OCI-LY7 (cell line): ENCODE results near the gene SLC39A12. TPM values are rescaled to one million over a fixed set of nuclear protein-coding genes. Genes with fewer than 3 reads are reported as not detected.

Experiments
- BruUV-seq: library from RNA; stranded (reverse); fragments of 400-500 nt; replicated peaks from 2 replicates; lab custom pipeline; 2021; lab: Mats Ljungman, UMichigan
- CTCF ChIA-PET: fragments of 300-600 bp; sonication (Branson Sonifier 250); formaldehyde crosslinking; loops from one replicate; lab custom pipeline; 2022; ENCODE audit warnings: antibody characterized with exemption; ENCODE audit not compliant: unreplicated experiment; lab: Charles Lee
- POLR2A ChIA-PET: fragments of 300-600 bp; sonication (Branson Sonifier 250); formaldehyde crosslinking; loops from one replicate; lab custom pipeline; 2022; ENCODE audit warnings: antibody characterized with exemption; lab: Charles Lee
- DNase-seq: peaks from one replicate; pipeline ENCODE4 v3.0.0-alpha.2; 2015; ENCODE audit warnings: low spot score
- H2AFZ ChIP-seq: fragments of 200-600 bp; sonication (generic), shearing (Covaris generic); 2 replicates; pipeline ENCODE4 v1.6.1; 2014; ENCODE audit warnings: mild to moderate bottlenecking, antibody characterized with exemption, low read length, moderate library complexity
- H3K27ac ChIP-seq: fragments of 200-600 bp; sonication (generic); 2 replicates; pipeline ENCODE4 v1.5.1; 2014; ENCODE audit warnings: mixed run types, low read depth, mild to moderate bottlenecking, moderate library complexity, low read length, inconsistent platforms; ENCODE audit not compliant: poor library complexity, severe bottlenecking
- H3K36me3 ChIP-seq: fragments of 200-600 bp; sonication (generic); 2 replicates; pipeline ENCODE4 v1.6.1; 2014; ENCODE audit warnings: mild to moderate bottlenecking, antibody characterized with exemption, low read length, moderate library complexity, mixed read lengths; ENCODE audit not compliant: insufficient read depth
- H3K4me1 ChIP-seq: fragments of 200-600 bp; sonication (generic); 2 replicates; pipeline ENCODE4 v1.5.1; 2014; ENCODE audit warnings: mild to moderate bottlenecking, low read length; ENCODE audit not compliant: insufficient read depth, poor library complexity, severe bottlenecking
- H3K4me2 ChIP-seq: fragments of 200-600 bp; sonication (generic); 2 replicates; pipeline ENCODE4 v1.6.1; 2014; ENCODE audit warnings: mild to moderate bottlenecking, low read length
- H3K4me3 ChIP-seq: fragments of 200-600 bp; sonication (generic); 2 replicates; pipeline ENCODE4 v1.5.1; 2014; ENCODE audit warnings: mild to moderate bottlenecking, low read depth, low read length; ENCODE audit not compliant: poor library complexity, severe bottlenecking
- H3K79me2 ChIP-seq: fragments of 200-600 bp; sonication (generic); 2 replicates; pipeline ENCODE4 v1.6.1; 2016; ENCODE audit warnings: low read depth, mild to moderate bottlenecking, low read length, moderate library complexity, mixed read lengths; ENCODE audit not compliant: insufficient read depth
- H3K9me2 ChIP-seq: fragments of 200-600 bp; sonication (generic); 2 replicates; pipeline ENCODE4 v1.6.1; 2016; ENCODE audit warnings: mild to moderate bottlenecking, low read length, mixed read lengths; ENCODE audit not compliant: insufficient read depth
- H3K9me3 ChIP-seq: fragments of 200-600 bp; sonication (generic); 2 replicates; pipeline ENCODE4 v1.6.1; 2014; ENCODE audit warnings: mild to moderate bottlenecking, mixed run types, low read length, mixed read lengths
- H4K20me1 ChIP-seq: fragments of 200-600 bp; sonication (generic); 2 replicates; pipeline ENCODE4 v1.6.1; 2014; ENCODE audit warnings: mild to moderate bottlenecking, antibody characterized with exemption, low read length, moderate library complexity, mixed read lengths; ENCODE audit not compliant: insufficient read depth
- CTCF ChIP-seq: fragments of 200-600 bp; sonication (generic); conservative IDR thresholded peaks from 2 replicates; pipeline ENCODE4 v1.5.1; 2014; ENCODE audit warnings: mild to moderate bottlenecking, antibody characterized with exemption, low read length, moderate library complexity, mixed read lengths
- EZH2phosphoT487 ChIP-seq: fragments of 200-600 bp; sonication (generic); IDR thresholded peaks from 2 replicates; pipeline ENCODE4 v1.6.1; 2018; ENCODE audit warnings: low read depth, borderline replicate concordance, mild to moderate bottlenecking, mixed run types, antibody characterized with exemption, low read length, moderate library complexity, mixed read lengths
- intact Hi-C: fragments of 100-400 bp; cut with micrococcal nuclease; formaldehyde crosslinking; loops from one replicate; pipeline ENCODE4 v1.10.0; 2022; ENCODE audit not compliant: unreplicated experiment
- total RNA-seq, 2 experiments: library from RNA; depleted of rRNA in 1 of 2; stranded (reverse); fragments of >200 nt in 1 of 2; shearing (Covaris generic) in 1 of 2; gene quantifications; 2 replicates each; pipeline ENCODE4 v1.2.3, GENCODE V29; 2014 to 2022

The SLC39A12 gene
- total RNA-seq, 2 experiments from 2014 or later, result not detected

GRCh38 chr10:17915181-17915580 is 36.5 kb upstream of the SLC39A12 start:
- TF ChIP-seq EZH2phosphoT487 (no peak), CTCF (no peak)
- BruUV-seq, result no TSS peak
- no peaks in the 10 kb centered on the region for H3K79me2 ChIP-seq
- H3K36me3 ChIP-seq, result no peaks in the 10 kb centered on the region
- H4K20me1 ChIP-seq, result no peaks in the 10 kb centered on the region
- H3K4me2 ChIP-seq, result no peak overlapping the region
- intact Hi-C loops, result no loop called here
- H3K4me1 ChIP-seq, result no peaks in the 10 kb centered on the region
- no peaks in the 10 kb centered on the region for H3K9me3 ChIP-seq
- no peaks in the 10 kb centered on the region for H3K9me2 ChIP-seq
- no peak for DNase-seq
- H3K27ac ChIP-seq, result no peak overlapping the region
- no peak overlapping the region for H3K4me3 ChIP-seq
- ChIA-PET POLR2A (no interaction called here), CTCF (no interaction called here)
- H2AFZ ChIP-seq, result no peak overlapping the region

GRCh38 chr10:17918187-17918903 is 33.4 kb upstream of the SLC39A12 start:
- H3K27ac ChIP-seq, result no peak overlapping the region
- DNase-seq, result no peak
- no peaks in the 10 kb centered on the region for H4K20me1 ChIP-seq
- TF ChIP-seq EZH2phosphoT487, result no peak
- no peak for TF ChIP-seq CTCF
- no peaks in the 10 kb centered on the region for H3K36me3 ChIP-seq
- H3K9me2 ChIP-seq, result no peaks in the 10 kb centered on the region
- CTCF ChIA-PET, result no interaction called here
- no peak overlapping the region for H3K4me3 ChIP-seq
- no peak overlapping the region for H2AFZ ChIP-seq
- H3K79me2 ChIP-seq, result no peaks in the 10 kb centered on the region
- POLR2A ChIA-PET, result interaction anchor here (1.1 kb wide), 1 partner anchor 72 kb away, joined by 3 read pairs; no protein-coding TSS in a partner anchor
- H3K4me2 ChIP-seq, result no peak overlapping the region
- H3K9me3 ChIP-seq, result no peaks in the 10 kb centered on the region
- intact Hi-C loops, result no loop called here
- H3K4me1 ChIP-seq, result no peaks in the 10 kb centered on the region
- no TSS peak for BruUV-seq

- H4K20me1 ChIP-seq, result no peaks in the 10 kb centered on the region
- no peaks in the 10 kb centered on the region for H3K36me3 ChIP-seq
- TF ChIP-seq EZH2phosphoT487 (no peak), CTCF (no peak)
- no peak overlapping the region for H3K4me3 ChIP-seq
- no peaks in the 10 kb centered on the region for H3K9me2 ChIP-seq
- no peaks in the 10 kb centered on the region for H3K4me1 ChIP-seq
- H3K4me2 ChIP-seq, result no peak overlapping the region
- no peak for DNase-seq
- H2AFZ ChIP-seq, result no peak overlapping the region
- no peaks in the 10 kb centered on the region for H3K79me2 ChIP-seq
- H3K27ac ChIP-seq, result no peak overlapping the region
- ChIA-PET POLR2A (interaction anchor here (0.7 kb wide), 1 partner anchor 79 kb away, joined by 3 read pairs; no protein-coding TSS in a partner anchor), CTCF (no interaction called here)
- intact Hi-C loops, result no loop called here
- BruUV-seq, result no TSS peak
- H3K9me3 ChIP-seq, result no peaks in the 10 kb centered on the region
Observed at GRCh38 chr10:17921378-17921777, 30.3 kb upstream of the SLC39A12 start.
